ES-I3 (cell line): Measurements from ENCODE around the gene AHNAK.
A peak's percentile ranks its signal among the peaks of the same experiment; 100 is the strongest.
"Not testable (repeated sequence)": the region's sequence is repeated elsewhere in the genome, so short reads cannot be mapped to it uniquely, and the experiment has no call there.

Experiments used
- H3K36me3 ChIP-seq: 2 replicates; pipeline ENCODE4 v1.6.1; 2013; ENCODE audit warnings: mild to moderate bottlenecking, low read length, control low read depth, moderate library complexity; ENCODE audit not compliant: insufficient read depth
- H3K4me1 ChIP-seq: 2 replicates; pipeline ENCODE4 v1.6.1; 2013; ENCODE audit warnings: mild to moderate bottlenecking, control low read depth, low read length; ENCODE audit not compliant: insufficient read depth
- H3K9ac ChIP-seq: 2 replicates; pipeline ENCODE4 v1.6.1; 2013; ENCODE audit warnings: low read depth, mild to moderate bottlenecking, low read length, moderate library complexity
- H3K9me3 ChIP-seq: 2 replicates; pipeline ENCODE4 v1.6.1; 2013; ENCODE audit warnings: mild to moderate bottlenecking, low read length, moderate library complexity; ENCODE audit not compliant: control insufficient read depth, insufficient read depth

The AHNAK gene

GRCh38 chr11:62577046-62577714, 30.6 kb upstream of the AHNAK start:
- Histone ChIP-seq H3K9me3 (no peaks in the 10 kb centered on the region), H3K36me3 (peaks cover 13% of the 10 kb centered on the region), H3K9ac (no peak overlapping the region), H3K4me1 (peaks cover 11% of the 10 kb centered on the region)

GRCh38 chr11:62575837-62576236, 29.2 kb upstream of the AHNAK start:
- Histone ChIP-seq H3K4me1 (peaks cover 18% of the 10 kb centered on the region), H3K36me3 (peaks cover 26% of the 10 kb centered on the region), H3K9me3 (no peaks in the 10 kb centered on the region), H3K9ac (no peak overlapping the region)

- peaks cover 32% of the 10 kb centered on the region for H3K36me3 ChIP-seq
- H3K4me1 ChIP-seq, result peaks cover 18% of the 10 kb centered on the region
- no peaks in the 10 kb centered on the region for H3K9me3 ChIP-seq
- peak overlapping the region; percentile 77 for H3K9ac ChIP-seq
These were observed 28.6 kb upstream of the AHNAK start for GRCh38 chr11:62575156-62575555.

GRCh38 chr11:62574363-62575071, 27.9 kb upstream of the AHNAK start:
- Histone ChIP-seq H3K9ac (peak overlapping the region; percentile 77), H3K4me1 (peaks cover 18% of the 10 kb centered on the region), H3K9me3 (no peaks in the 10 kb centered on the region), H3K36me3 (peaks cover 35% of the 10 kb centered on the region)

GRCh38 chr11:62573592-62574362, 27.2 kb upstream of the AHNAK start, which contains the start of gene EEF1G:
Gene EEF1G, minus strand, starts transcription at chr11:62573891. Its CDS starts 49 bp downstream, at chr11:62573842.
- H3K9me3 ChIP-seq, result no peaks in the 10 kb centered on the region
- H3K36me3 ChIP-seq, result peaks cover 40% of the 10 kb centered on the region
- peak within 1 kb of the TSS; percentile 99 for H3K9ac ChIP-seq
- H3K4me1 ChIP-seq, result peaks cover 18% of the 10 kb centered on the region

- Histone ChIP-seq H3K9me3 (no peaks in the 10 kb centered on the region), H3K36me3 (peaks cover 41% of the 10 kb centered on the region), H3K4me1 (peaks cover 18% of the 10 kb centered on the region), H3K9ac (peak overlapping the region; percentile 99)
These were observed 26.5 kb upstream of the AHNAK start for GRCh38 chr11:62573006-62573591.

- Histone ChIP-seq H3K4me1 (peaks cover 18% of the 10 kb centered on the region), H3K9ac (peak overlapping the region; percentile 99), H3K36me3 (peaks cover 42% of the 10 kb centered on the region), H3K9me3 (no peaks in the 10 kb centered on the region)
These were observed 25.8 kb upstream of the AHNAK start for GRCh38 chr11:62572431-62572830.

GRCh38 chr11:62571493-62571892, 24.9 kb upstream of the AHNAK start:
- H3K9me3 ChIP-seq, result not testable (repeated sequence)
- peaks cover 47% of the 10 kb centered on the region for H3K36me3 ChIP-seq
- peaks cover 18% of the 10 kb centered on the region for H3K4me1 ChIP-seq
- peak overlapping the region; percentile 99; the same call in 1 of the 2 replicates for H3K9ac ChIP-seq

GRCh38 chr11:62570903-62571302, 24.3 kb upstream of the AHNAK start:
- H3K9ac ChIP-seq, H3K9me3 ChIP-seq: not testable (repeated sequence)
- H3K36me3 ChIP-seq, result peaks cover 53% of the 10 kb centered on the region
- H3K4me1 ChIP-seq, result peaks cover 18% of the 10 kb centered on the region

- peaks cover 12% of the 10 kb centered on the region for H3K4me1 ChIP-seq
These were observed 23.0 kb upstream of the AHNAK start for GRCh38 chr11:62569611-62570010.

GRCh38 chr11:62567018-62567633, 20.5 kb upstream of the AHNAK start:
- Histone ChIP-seq H3K9ac (no peak overlapping the region), H3K4me1 (peaks cover 8% of the 10 kb centered on the region), H3K9me3 (no peaks in the 10 kb centered on the region), H3K36me3 (peaks cover 55% of the 10 kb centered on the region)

More at GRCh38 chr11:62569611-62570010, 23.0 kb upstream of the AHNAK start:
- no peaks in the 10 kb centered on the region for H3K9me3 ChIP-seq
- no peak overlapping the region for H3K9ac ChIP-seq
- peaks cover 62% of the 10 kb centered on the region for H3K36me3 ChIP-seq

GRCh38 chr11:62566247-62566646, 19.6 kb upstream of the AHNAK start:
- Histone ChIP-seq H3K4me1 (peaks cover 5% of the 10 kb centered on the region), H3K9ac (no peak overlapping the region), H3K9me3 (no peaks in the 10 kb centered on the region), H3K36me3 (peaks cover 46% of the 10 kb centered on the region)

GRCh38 chr11:62565100-62565802, 18.6 kb upstream of the AHNAK start:
- H3K9ac ChIP-seq, result no peak overlapping the region
- peaks cover 38% of the 10 kb centered on the region for H3K36me3 ChIP-seq
- H3K4me1 ChIP-seq, result peaks cover 13% of the 10 kb centered on the region
- H3K9me3 ChIP-seq, result no peaks in the 10 kb centered on the region
